ENCODE measurements around the gene ASPSCR1. TPM values are rescaled to one million over a fixed set of nuclear protein-coding genes. Genes with fewer than 3 reads are reported as not detected.

The ASPSCR1 gene
- total and polyA plus RNA-seq, 2 of the 13 experiments (the other 11 are each of a cell fraction or from before 2014, with no cell fraction given) = 274 to 314 TPM

DNA sequence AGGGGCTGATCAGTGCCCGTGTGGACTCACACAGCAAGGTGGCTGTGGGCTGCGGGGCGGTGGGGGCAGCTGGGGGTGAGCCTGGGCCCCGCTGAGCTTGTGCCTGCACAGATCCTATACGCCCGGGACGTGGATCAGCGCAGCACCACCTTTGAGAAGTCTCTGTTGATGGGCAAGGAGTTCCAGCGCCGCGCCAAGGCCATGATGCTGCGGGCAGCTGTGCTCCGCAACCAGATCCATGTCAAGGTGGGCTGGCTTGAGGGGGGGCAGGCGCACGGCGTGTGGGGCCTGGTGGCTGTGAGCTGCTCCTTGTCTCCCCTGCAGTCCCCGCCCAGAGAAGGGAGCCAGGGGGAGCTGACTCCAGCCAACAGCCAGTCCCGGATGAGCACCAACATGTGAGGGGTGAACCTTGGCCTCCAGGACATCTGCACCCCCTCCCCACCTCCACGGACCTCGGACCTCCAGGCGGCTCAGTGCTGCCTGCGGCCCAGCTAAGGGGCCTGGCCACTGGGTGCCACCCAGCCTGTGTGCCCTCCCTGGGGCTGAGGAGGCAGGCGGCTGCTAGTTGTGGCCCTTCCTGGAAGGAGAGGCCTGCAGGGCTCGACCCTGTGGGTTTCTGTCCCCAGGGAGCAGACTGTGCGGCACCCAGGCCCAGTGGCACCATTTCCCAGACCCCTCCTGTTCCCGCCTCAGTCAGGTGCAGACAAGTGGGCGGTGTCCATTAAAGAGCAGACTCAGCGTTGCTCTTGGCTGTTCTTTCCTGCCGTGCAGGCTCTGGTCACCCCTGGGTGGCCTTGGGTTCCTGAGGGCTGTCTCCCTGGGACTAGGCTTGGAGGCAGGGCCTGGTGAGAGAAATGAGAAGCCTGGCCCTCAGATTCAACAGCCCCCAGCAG lies 79.5 kb downstream of the ASPSCR1 start (continued):
- TF ChIP-seq, protein P1, sequence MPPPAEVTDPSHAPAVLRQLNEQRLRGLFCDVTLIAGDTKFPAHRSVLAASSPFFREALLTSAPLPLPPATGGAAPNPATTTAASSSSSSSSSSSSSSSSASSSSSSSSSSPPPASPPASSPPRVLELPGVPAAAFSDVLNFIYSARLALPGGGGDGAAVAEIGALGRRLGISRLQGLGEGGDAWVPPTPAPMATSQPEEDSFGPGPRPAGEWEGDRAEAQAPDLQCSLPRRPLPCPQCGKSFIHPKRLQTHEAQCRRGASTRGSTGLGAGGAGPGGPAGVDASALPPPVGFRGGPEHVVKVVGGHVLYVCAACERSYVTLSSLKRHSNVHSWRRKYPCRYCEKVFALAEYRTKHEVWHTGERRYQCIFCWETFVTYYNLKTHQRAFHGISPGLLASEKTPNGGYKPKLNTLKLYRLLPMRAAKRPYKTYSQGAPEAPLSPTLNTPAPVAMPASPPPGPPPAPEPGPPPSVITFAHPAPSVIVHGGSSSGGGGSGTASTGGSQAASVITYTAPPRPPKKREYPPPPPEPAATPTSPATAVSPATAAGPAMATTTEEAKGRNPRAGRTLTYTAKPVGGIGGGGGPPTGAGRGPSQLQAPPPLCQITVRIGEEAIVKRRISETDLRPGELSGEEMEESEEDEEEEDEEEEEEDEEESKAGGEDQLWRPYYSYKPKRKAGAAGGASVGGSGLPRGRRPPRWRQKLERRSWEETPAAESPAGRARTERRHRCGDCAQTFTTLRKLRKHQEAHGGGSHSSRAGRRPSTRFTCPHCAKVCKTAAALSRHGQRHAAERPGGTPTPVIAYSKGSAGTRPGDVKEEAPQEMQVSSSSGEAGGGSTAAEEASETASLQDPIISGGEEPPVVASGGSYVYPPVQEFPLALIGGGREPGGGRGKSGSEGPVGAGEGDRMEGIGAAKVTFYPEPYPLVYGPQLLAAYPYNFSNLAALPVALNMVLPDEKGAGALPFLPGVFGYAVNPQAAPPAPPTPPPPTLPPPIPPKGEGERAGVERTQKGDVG (CRISPR knock-in tag; IDR thresholded peaks at IDR 0.05; ENCODE audit: borderline replicate concordance) = peak; percentile 91
- TF ChIP-seq, protein P2, sequence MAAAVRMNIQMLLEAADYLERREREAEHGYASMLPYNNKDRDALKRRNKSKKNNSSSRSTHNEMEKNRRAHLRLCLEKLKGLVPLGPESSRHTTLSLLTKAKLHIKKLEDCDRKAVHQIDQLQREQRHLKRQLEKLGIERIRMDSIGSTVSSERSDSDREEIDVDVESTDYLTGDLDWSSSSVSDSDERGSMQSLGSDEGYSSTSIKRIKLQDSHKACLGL (CRISPR knock-in tag; IDR thresholded peaks at IDR 0.05) = no peak
- TF ChIP-seq ZNF850 (CRISPR knock-in tag; conservative IDR thresholded peaks at IDR 0.05) (no peak), ZFP1 (CRISPR knock-in tag; IDR thresholded peaks at IDR 0.05) (no peak), ZNF446 (CRISPR knock-in tag; IDR thresholded peaks at IDR 0.05) (no peak), KDM4B (CRISPR knock-in tag; IDR thresholded peaks at IDR 0.05) (peak; percentile 76), ZNF263 (CRISPR knock-in tag; IDR thresholded peaks at IDR 0.05) (0 out of 2 replicates have a peak, but pooled peaks have one; percentile 10), KDM2A (CRISPR knock-in tag; IDR thresholded peaks at IDR 0.05; ENCODE audit: borderline replicate concordance, low read depth) (peak; percentile 55; the same call in 1 of the 2 replicates), GABPB1 (CRISPR knock-in tag; IDR thresholded peaks at IDR 0.05) (peak; percentile 71), MTA3 (CRISPR knock-in tag; IDR thresholded peaks at IDR 0.05) (no peak), ZNF232 (CRISPR knock-in tag; IDR thresholded peaks at IDR 0.05; ENCODE audit: borderline replicate concordance) (peak; percentile 66; the same call in 1 of the 2 replicates), GATAD2A (CRISPR knock-in tag; IDR thresholded peaks at IDR 0.05) (0 out of 2 replicates have a peak, but pooled peaks have one; percentile 34), ZNF570 (CRISPR knock-in tag; IDR thresholded peaks at IDR 0.05; ENCODE audit: borderline replicate concordance) (0 out of 2 replicates have a peak, but pooled peaks have one; percentile 30), ZNF563 (CRISPR knock-in tag; IDR thresholded peaks at IDR 0.05) (peak; percentile 76; the same call in 1 of the 2 replicates), TARDBP (CRISPR knock-in tag; IDR thresholded peaks at IDR 0.05) (peak; percentile 61; the same call in 1 of the 2 replicates), AHR (CRISPR knock-in tag; IDR thresholded peaks at IDR 0.05) (0 out of 2 replicates have a peak, but pooled peaks have one; percentile 64), ADNP (CRISPR knock-in tag; IDR thresholded peaks at IDR 0.05) (no peak), MED8 (CRISPR knock-in tag; IDR thresholded peaks at IDR 0.05; ENCODE audit: insufficient replicate concordance) (peak; percentile 48), ZNF354B (CRISPR knock-in tag; IDR thresholded peaks at IDR 0.05) (no peak), ZNF598 (CRISPR knock-in tag; IDR thresholded peaks at IDR 0.05; ENCODE audit: borderline replicate concordance) (0 out of 2 replicates have a peak, but pooled peaks have one; percentile 83)
- TF ChIP-seq, protein P3, sequence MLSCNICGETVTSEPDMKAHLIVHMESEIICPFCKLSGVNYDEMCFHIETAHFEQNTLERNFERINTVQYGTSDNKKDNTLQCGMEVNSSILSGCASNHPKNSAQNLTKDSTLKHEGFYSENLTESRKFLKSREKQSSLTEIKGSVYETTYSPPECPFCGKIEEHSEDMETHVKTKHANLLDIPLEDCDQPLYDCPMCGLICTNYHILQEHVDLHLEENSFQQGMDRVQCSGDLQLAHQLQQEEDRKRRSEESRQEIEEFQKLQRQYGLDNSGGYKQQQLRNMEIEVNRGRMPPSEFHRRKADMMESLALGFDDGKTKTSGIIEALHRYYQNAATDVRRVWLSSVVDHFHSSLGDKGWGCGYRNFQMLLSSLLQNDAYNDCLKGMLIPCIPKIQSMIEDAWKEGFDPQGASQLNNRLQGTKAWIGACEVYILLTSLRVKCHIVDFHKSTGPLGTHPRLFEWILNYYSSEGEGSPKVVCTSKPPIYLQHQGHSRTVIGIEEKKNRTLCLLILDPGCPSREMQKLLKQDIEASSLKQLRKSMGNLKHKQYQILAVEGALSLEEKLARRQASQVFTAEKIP (CRISPR knock-in tag; IDR thresholded peaks at IDR 0.05; ENCODE audit: borderline replicate concordance) = no peak
